A549 treated with ZK216348 at 1 μM for 4 hours (cell line): Measurements from ENCODE around the gene FOXS1. TPM values are rescaled to one million over a fixed set of nuclear protein-coding genes. Genes with fewer than 3 reads are reported as not detected.

Experiments used
- total RNA-seq: library from RNA; stranded (reverse); fragments of 200-300 nt; extraction: Qiagen RNA extraction; gene quantifications from 5 replicates; pipeline ENCODE4 v1.2.3, GENCODE V29; 2022; ENCODE audit warnings: low read depth

Gene FOXS1
- total RNA-seq = 0.40 to 1.1 TPM (median 0.76 TPM) in 4 of 5 replicates, not detected in the other

DNA sequence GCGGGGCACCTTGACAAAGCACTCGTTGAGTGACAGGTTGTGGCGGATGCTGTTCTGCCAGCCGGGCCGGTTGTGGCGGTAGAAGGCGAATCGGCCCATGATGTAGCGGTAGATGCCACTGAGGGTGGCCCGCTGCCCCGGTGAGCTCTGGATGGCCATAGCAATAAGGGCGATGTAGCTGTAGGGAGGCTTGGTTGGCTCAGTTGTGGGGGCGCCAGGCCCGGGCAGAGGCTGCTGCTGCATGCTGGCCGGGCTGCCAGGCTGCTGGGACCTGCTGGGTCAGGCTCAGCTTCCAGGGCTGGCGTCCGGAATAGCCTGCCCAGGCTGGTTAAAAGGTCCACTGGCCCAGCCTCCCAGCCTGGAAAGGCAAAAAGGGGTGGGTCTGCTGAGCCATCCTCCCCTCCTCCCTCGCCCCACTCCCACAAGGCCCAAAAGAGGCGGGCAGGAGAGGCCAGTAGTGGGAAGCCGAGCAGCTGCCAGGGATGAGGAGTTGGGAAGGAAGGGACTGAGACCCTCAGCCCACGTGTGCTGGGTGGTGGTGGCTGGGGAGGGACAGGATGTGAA is at the start of gene FOXS1:
FOXS1 (minus strand) TSS at position 305 of the 564 bp plus-strand sequence; CDS start at position 243, 62 bp downstream.

DNA sequence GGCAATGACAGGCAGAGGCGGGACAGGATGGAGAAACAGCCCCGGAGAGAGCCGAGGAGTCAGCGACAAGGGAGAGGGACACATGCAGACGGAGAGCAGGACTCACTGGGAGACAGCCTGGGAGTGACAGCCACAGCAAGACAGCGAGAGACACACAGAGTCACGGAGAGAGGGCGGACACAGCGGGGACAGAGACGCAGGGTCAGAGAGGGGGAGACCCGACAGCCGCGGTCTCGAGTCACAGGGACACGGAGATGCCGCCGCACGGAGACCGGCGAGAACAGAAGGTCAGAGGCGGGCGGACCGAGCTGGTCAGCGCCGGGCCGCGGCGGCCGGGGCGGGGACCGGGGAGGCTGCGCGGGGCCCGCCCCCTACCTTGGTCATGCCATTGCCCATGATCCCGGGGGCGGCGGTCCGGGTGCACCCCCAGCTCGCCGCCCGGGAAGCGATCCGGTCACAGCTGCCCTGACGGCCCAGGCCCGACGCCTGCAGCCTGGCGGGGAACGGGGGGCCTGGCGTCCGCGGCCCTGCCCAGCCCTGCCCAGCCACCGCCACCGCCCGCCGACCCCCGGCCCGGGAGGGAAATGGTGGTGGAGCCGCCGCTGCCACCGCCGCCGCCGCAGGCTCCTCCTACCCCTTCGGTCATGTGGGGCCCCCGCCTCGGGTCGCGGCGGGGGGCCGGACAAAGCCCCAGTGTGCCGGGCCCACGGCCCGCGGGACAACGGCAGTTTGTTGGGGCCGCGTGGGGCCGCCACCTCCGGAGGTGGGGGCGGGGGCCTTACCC is 24.7 kb upstream of the FOXS1 start, which contains the start of the genes DUSP15 and TTLL9:
DUSP15 (minus strand) TSS at position 586 of the 784 bp plus-strand sequence; CDS start at position 396, 190 bp downstream.
TTLL9 (plus strand) TSS at position 693 of the 784 bp plus-strand sequence. CDS start 493 bp downstream, outside the sequence.

DNA sequence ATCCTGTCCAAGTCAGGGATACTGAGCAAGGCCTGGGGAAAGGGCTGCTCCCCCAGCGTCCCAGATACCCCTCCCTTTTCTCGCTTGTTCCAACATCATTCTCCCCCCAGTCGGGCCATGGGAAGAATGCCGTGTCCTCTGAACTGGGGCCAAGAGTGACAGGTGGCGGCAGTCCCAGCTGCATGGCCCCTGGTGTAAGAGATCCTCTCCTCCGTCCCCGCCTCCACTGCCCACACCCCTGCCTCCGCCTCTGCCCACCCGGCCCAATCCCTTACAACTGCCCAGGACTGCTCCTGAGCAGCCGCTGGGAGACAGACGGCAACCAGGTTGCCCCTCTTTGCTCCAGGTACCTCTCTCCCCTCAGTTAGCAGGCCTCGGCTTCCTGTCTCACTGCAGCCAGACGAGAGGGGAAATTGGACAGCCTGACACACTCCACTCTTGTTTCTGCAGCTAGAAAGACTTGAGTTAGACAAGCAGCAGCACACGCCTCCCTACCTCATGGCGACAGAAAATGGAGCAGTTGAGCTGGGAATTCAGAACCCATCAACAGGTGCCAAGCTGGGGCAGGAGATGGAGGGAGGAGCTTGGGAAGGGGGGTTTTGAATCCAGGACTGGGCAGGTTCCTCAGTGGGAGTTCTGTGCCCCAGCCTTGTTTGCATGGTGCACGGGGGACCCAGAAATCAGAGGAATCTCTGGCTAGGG is 26.2 kb downstream of the FOXS1 start, which contains the start of gene MYLK2:
MYLK2 (plus strand) TSS at position 274 of the 702 bp plus-strand sequence; CDS start at position 499, 225 bp downstream.

Other genes starting within 250 kb of the FOXS1 start
- gene ID1, start 240.3 kb downstream of the FOXS1 start, total RNA-seq = 269 to 530 TPM (median 412 TPM) in 5 replicates
- not detected in 5 replicates for gene COX4I2, start 207.7 kb downstream of the FOXS1 start, total RNA-seq
- gene BCL2L1, start 122.7 kb downstream of the FOXS1 start, total RNA-seq = 242 to 268 TPM (median 253 TPM) in 5 replicates
- 104 to 134 TPM (median 106 TPM) in 5 replicates for gene TPX2, start 106.3 kb downstream of the FOXS1 start, total RNA-seq
- 0.22 to 1.2 TPM (median 0.55 TPM) in 5 replicates for gene MYLK2, start 26.2 kb downstream of the FOXS1 start, total RNA-seq
- 0.62 to 1.3 TPM (median 0.90 TPM) in 5 replicates for gene DUSP15, start 24.9 kb upstream of the FOXS1 start, total RNA-seq
- 0.13 TPM in 1 of 5 replicates, not detected in the others for gene TTLL9, start 25.0 kb upstream of the FOXS1 start, total RNA-seq
- gene PDRG1, start 106.4 kb upstream of the FOXS1 start, total RNA-seq = 29.0 to 39.8 TPM (median 32.4 TPM) in 5 replicates
- 0.02 to 0.03 TPM in 2 of 5 replicates, not detected in the others for gene XKR7, start 122.5 kb upstream of the FOXS1 start, total RNA-seq
- gene CCM2L, start 164.8 kb upstream of the FOXS1 start, total RNA-seq = 0.28 to 0.88 TPM (median 0.41 TPM) in 5 replicates
- gene HCK, start 206.6 kb upstream of the FOXS1 start, total RNA-seq = 0.07 to 0.14 TPM in 2 of 5 replicates, not detected in the others